Loucy (cell line): ENCODE measurements around the gene CISTR.
A peak's percentile ranks its signal among the peaks of the same experiment; 100 is the strongest.

Source experiments
- H2AFZ ChIP-seq: fragments of 200-600 bp; sonication (generic); 2 replicates; pipeline ENCODE4 v1.6.0; 2016; ENCODE audit warnings: antibody characterized with exemption, mild to moderate bottlenecking, low read length, moderate library complexity
- H3F3A ChIP-seq: fragments of 200-600 bp; 2 replicates; pipeline ENCODE4 v1.6.0; 2016; ENCODE audit warnings: antibody characterized with exemption, low read depth, mild to moderate bottlenecking
- H3K27me3 ChIP-seq: fragments of 200-600 bp; sonication (generic); 2 replicates; pipeline ENCODE4 v1.6.1; 2014; ENCODE audit warnings: low read length, mild to moderate bottlenecking; ENCODE audit not compliant: insufficient read depth, poor library complexity, severe bottlenecking
- H3K36me3 ChIP-seq: fragments of 200-600 bp; sonication (generic); 2 replicates; pipeline ENCODE4 v1.6.1; 2016; ENCODE audit warnings: low read length; ENCODE audit not compliant: insufficient read depth
- H3K4me1 ChIP-seq: fragments of 200-600 bp; sonication (generic); 2 replicates; pipeline ENCODE4 v1.5.1; 2014; ENCODE audit warnings: low read length, mild to moderate bottlenecking; ENCODE audit not compliant: insufficient read depth, poor library complexity, severe bottlenecking
- H3K4me2 ChIP-seq: fragments of 200-600 bp; sonication (generic); 2 replicates; pipeline ENCODE4 v1.6.0; 2014; ENCODE audit warnings: antibody characterized with exemption, low read length, low read depth, mild to moderate bottlenecking; ENCODE audit not compliant: poor library complexity, severe bottlenecking
- H3K4me3 ChIP-seq: fragments of 200-600 bp; sonication (generic); 2 replicates; pipeline ENCODE4 v1.5.1; 2014; ENCODE audit warnings: low read length, mild to moderate bottlenecking, mixed read lengths; ENCODE audit not compliant: poor library complexity, severe bottlenecking
- H3K79me2 ChIP-seq: fragments of 200-600 bp; sonication (generic); 2 replicates; pipeline ENCODE4 v1.6.1; 2014; ENCODE audit warnings: low read length; ENCODE audit not compliant: insufficient read depth
- H3K9ac ChIP-seq: fragments of 200-600 bp; sonication (generic); 2 replicates; pipeline ENCODE4 v1.6.0; 2014; ENCODE audit warnings: mild to moderate bottlenecking, low read depth, low read length, moderate library complexity; ENCODE audit not compliant: poor library complexity, severe bottlenecking
- H3K9me2 ChIP-seq: fragments of 200-600 bp; sonication (generic); replicated peaks from 2 replicates; pipeline ENCODE4 v1.6.1; 2016; ENCODE audit warnings: low read depth, low read length, mixed read lengths
- H3K9me3 ChIP-seq: fragments of 200-600 bp; sonication (generic); 2 replicates; pipeline ENCODE4 v1.6.1; 2014; ENCODE audit warnings: mild to moderate bottlenecking, antibody characterized with exemption, low read length, low read depth; ENCODE audit not compliant: insufficient read depth
- H4K20me1 ChIP-seq: fragments of 200-600 bp; sonication (generic); 2 replicates; pipeline ENCODE4 v1.6.0; 2014; ENCODE audit warnings: antibody characterized with exemption, low read length, mild to moderate bottlenecking; ENCODE audit not compliant: insufficient read depth, poor library complexity, severe bottlenecking
- EZH2phosphoT487 ChIP-seq: fragments of 200-600 bp; IDR thresholded peaks from 2 replicates; pipeline ENCODE4 v1.6.1; 2018; ENCODE audit warnings: antibody characterized with exemption, mild to moderate bottlenecking, moderate library complexity, borderline replicate concordance
- TF ChIP-seq, protein P1 (sequence below): fragments of 200-600 bp; sonication (generic); conservative IDR thresholded peaks from 2 replicates; pipeline ENCODE4 v1.5.1; 2014; ENCODE audit warnings: mild to moderate bottlenecking, antibody characterized with exemption, low read length

The CISTR gene

DNA sequence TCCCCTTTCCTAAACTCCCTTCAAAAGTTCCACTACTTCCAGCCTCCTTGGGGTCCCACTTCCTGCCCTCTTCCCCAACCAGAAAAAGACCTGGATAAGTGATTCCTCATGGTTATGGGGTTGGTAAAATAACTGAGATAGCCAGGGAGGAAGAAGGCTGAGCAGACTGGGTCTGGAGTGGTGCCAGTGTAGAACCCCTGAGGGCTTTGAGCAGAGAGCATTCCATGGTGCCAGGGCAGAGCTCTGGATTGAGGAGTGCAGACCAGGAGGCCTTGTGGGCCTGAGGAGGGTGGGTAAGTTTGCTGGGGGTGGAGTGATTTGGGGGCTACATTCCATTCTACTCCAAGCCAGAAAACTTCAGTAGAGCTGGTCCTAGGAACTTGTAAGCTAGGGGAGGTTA is 9.5 kb upstream of the CISTR start:
- Histone ChIP-seq H3K36me3 (no peaks in the 10 kb centered on the region), H2AFZ (no peak overlapping the region), H4K20me1 (no peaks in the 10 kb centered on the region), H3K9me2 (no peaks in the 10 kb centered on the region), H3K4me2 (no peak overlapping the region), H3K9ac (no peak overlapping the region), H3K4me3 (no peak overlapping the region), H3K79me2 (no peaks in the 10 kb centered on the region), H3F3A (no peaks in the 10 kb centered on the region), H3K27me3 (no peaks in the 10 kb centered on the region), H3K9me3 (no peaks in the 10 kb centered on the region), H3K4me1 (peaks cover 26% of the 10 kb centered on the region)
- no peak for TF ChIP-seq EZH2phosphoT487
- TF ChIP-seq, protein P1, sequence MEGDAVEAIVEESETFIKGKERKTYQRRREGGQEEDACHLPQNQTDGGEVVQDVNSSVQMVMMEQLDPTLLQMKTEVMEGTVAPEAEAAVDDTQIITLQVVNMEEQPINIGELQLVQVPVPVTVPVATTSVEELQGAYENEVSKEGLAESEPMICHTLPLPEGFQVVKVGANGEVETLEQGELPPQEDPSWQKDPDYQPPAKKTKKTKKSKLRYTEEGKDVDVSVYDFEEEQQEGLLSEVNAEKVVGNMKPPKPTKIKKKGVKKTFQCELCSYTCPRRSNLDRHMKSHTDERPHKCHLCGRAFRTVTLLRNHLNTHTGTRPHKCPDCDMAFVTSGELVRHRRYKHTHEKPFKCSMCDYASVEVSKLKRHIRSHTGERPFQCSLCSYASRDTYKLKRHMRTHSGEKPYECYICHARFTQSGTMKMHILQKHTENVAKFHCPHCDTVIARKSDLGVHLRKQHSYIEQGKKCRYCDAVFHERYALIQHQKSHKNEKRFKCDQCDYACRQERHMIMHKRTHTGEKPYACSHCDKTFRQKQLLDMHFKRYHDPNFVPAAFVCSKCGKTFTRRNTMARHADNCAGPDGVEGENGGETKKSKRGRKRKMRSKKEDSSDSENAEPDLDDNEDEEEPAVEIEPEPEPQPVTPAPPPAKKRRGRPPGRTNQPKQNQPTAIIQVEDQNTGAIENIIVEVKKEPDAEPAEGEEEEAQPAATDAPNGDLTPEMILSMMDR, result no peak

DNA sequence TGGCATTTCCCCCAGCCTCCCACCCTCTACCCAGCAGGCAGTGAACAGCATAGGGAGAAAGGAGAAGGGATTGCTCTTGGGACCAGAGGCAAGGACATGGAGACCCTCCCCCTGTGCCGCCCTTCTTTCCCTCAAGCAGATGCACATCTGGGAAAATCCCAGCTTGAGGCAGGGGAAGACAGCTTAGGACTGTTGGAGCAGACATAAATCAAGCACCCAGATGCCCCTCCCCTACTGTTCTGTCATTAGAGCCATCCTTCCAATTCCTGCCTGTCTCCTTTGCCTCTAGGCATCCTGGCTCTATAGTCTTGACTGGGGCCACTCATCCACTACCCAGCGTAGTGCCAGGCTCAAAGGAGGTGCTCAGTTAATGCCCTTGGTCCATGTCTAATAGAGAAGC is 7.5 kb upstream of the CISTR start:
- Histone ChIP-seq H2AFZ (no peak overlapping the region), H3K9ac (no peak overlapping the region), H3K36me3 (no peaks in the 10 kb centered on the region), H3K4me3 (no peak overlapping the region), H3K4me1 (peaks cover 47% of the 10 kb centered on the region), H3F3A (no peaks in the 10 kb centered on the region), H3K4me2 (peak overlapping the region; percentile 88), H3K9me3 (no peaks in the 10 kb centered on the region), H3K27me3 (no peaks in the 10 kb centered on the region), H4K20me1 (no peaks in the 10 kb centered on the region), H3K9me2 (no peaks in the 10 kb centered on the region), H3K79me2 (no peaks in the 10 kb centered on the region)
- no peak for TF ChIP-seq EZH2phosphoT487
- TF ChIP-seq, protein P1, result no peak

DNA sequence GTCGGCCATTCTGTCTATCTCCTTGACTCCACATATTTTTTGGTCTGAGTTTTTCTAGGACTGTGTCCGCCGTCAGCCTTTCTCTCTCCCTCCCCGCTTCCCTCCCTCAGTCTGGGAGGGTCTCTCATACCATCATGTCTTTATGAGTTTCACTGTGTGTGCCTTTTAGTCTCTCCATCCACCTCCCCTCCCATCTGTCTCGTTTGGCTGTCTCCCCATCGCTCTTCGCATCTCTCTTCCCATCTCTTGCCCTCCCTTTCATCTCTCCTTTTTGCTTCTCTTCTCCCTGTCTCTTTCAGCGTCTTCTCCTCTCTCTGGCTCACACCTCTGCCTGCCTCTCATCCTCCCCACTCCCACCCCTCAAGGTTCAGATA is 6.9 kb upstream of the CISTR start:
- TF ChIP-seq, protein P1, result no peak
- TF ChIP-seq EZH2phosphoT487, result no peak

More for the DNA sequence above, 6.9 kb upstream of the CISTR start:
- H2AFZ ChIP-seq, result 0 out of 2 replicates have a peak overlapping the region, but pooled peaks have one; percentile 28
- no peaks in the 10 kb centered on the region for H3K27me3 ChIP-seq
- H3K4me2 ChIP-seq, result peak overlapping the region; percentile 88
- H3K79me2 ChIP-seq, result no peaks in the 10 kb centered on the region
- no peaks in the 10 kb centered on the region for H3K9me3 ChIP-seq
- H3F3A ChIP-seq, result no peaks in the 10 kb centered on the region
- peaks cover 49% of the 10 kb centered on the region for H3K4me1 ChIP-seq
- no peak overlapping the region for H3K4me3 ChIP-seq
- no peaks in the 10 kb centered on the region for H4K20me1 ChIP-seq
- H3K36me3 ChIP-seq, result no peaks in the 10 kb centered on the region
- peak overlapping the region; percentile 63 for H3K9ac ChIP-seq
- H3K9me2 ChIP-seq, result no peaks in the 10 kb centered on the region
